ENCODE measurements around the gene TIAM2.
"Not testable (repeated sequence)": the region's sequence is repeated elsewhere in the genome, so short reads cannot be mapped to it uniquely, and the experiment has no call there.

TIAM2 gene

DNA sequence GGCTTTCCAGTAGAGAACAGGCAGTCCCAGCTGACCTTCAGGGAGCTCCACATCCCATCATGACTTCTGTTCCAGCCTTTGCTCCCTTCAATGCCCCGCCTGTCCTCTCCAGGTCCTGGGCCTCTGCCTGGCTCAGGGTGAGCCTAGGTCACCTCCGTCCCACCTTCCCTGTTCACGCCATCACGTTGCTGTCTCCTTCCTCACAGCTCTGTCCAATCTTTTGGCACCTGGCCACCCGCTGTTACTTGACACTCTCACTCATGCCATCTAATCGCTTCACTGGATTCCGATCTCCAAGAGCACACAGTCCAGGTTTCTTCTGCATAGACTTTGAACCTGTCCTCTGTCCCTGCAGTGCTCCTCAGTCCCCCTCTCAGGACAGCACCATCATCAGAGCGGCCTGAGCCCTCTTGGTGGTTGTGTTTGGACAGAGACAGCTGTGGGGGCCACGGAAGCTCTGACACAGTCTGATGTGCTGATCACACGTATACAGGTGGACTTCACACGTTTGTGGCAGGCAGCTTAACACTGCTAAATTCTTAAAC is 34.7 kb upstream of the TIAM2 start:
- no peak for DNase-seq (ENCODE audit: low read depth in 1 of 2, low spot score in 1 of 2)
- Histone ChIP-seq H3K27me3 (ENCODE audit: insufficient read depth, poor library complexity, severe bottlenecking) (no peaks in the 10 kb centered on the region), H3K27ac (replicated peaks) (no peak overlapping the region), H3K4me3 (replicated peaks; ENCODE audit: insufficient read depth, low read length) (no peak overlapping the region)
- TF ChIP-seq SPI1 (IDR thresholded peaks at IDR 0.05; ENCODE audit: borderline replicate concordance, low read depth) (no peak), GABPA (IDR thresholded peaks at IDR 0.05; ENCODE audit: low read depth) (no peak), POLR2AphosphoS5 (IDR thresholded peaks at IDR 0.05; ENCODE audit: low read depth) (no peak)
- TF ChIP-seq, protein P1, sequence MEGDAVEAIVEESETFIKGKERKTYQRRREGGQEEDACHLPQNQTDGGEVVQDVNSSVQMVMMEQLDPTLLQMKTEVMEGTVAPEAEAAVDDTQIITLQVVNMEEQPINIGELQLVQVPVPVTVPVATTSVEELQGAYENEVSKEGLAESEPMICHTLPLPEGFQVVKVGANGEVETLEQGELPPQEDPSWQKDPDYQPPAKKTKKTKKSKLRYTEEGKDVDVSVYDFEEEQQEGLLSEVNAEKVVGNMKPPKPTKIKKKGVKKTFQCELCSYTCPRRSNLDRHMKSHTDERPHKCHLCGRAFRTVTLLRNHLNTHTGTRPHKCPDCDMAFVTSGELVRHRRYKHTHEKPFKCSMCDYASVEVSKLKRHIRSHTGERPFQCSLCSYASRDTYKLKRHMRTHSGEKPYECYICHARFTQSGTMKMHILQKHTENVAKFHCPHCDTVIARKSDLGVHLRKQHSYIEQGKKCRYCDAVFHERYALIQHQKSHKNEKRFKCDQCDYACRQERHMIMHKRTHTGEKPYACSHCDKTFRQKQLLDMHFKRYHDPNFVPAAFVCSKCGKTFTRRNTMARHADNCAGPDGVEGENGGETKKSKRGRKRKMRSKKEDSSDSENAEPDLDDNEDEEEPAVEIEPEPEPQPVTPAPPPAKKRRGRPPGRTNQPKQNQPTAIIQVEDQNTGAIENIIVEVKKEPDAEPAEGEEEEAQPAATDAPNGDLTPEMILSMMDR (IDR thresholded peaks at IDR 0.05; ENCODE audit: insufficient read depth, low read length): no peak
- TF ChIP-seq, protein P2, sequence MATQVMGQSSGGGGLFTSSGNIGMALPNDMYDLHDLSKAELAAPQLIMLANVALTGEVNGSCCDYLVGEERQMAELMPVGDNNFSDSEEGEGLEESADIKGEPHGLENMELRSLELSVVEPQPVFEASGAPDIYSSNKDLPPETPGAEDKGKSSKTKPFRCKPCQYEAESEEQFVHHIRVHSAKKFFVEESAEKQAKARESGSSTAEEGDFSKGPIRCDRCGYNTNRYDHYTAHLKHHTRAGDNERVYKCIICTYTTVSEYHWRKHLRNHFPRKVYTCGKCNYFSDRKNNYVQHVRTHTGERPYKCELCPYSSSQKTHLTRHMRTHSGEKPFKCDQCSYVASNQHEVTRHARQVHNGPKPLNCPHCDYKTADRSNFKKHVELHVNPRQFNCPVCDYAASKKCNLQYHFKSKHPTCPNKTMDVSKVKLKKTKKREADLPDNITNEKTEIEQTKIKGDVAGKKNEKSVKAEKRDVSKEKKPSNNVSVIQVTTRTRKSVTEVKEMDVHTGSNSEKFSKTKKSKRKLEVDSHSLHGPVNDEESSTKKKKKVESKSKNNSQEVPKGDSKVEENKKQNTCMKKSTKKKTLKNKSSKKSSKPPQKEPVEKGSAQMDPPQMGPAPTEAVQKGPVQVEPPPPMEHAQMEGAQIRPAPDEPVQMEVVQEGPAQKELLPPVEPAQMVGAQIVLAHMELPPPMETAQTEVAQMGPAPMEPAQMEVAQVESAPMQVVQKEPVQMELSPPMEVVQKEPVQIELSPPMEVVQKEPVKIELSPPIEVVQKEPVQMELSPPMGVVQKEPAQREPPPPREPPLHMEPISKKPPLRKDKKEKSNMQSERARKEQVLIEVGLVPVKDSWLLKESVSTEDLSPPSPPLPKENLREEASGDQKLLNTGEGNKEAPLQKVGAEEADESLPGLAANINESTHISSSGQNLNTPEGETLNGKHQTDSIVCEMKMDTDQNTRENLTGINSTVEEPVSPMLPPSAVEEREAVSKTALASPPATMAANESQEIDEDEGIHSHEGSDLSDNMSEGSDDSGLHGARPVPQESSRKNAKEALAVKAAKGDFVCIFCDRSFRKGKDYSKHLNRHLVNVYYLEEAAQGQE (IDR thresholded peaks at IDR 0.05; ENCODE audit: insufficient replicate concordance, low read depth): no peak

DNA sequence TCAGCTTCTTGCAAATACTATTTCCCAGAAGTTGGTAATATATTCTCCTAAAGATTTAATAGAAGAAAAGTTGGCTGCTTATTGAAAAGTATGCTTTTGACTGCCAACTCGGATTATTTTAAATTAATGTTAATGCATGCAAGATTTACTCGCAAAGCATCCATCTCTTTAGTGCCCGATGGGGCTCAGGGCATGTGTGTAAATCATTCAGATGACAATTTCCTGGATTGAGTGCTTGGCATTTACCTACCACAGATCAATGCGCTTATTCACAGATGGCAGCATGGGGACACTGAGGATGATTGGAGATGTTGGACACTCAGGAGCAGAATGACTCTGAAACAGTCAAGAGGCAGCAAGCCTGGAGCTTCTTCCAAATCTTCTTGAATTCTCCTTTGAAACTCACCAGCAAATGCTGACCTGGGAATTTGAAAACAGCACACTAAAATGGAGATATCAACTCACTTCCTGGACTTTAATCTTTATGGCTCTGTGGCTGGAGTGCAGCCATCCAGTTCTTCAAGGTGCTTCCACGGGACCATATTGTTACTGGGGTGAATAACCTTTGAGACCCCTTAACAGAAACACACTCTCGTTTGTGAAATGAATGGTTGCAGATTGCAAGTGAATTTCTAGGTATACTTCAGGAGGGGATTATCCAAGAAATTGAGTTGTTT is 34.1 kb upstream of the TIAM2 start:
- DNase-seq (ENCODE audit: low read depth in 1 of 2, low spot score in 1 of 2): no peak
- no peaks in the 10 kb centered on the region for H3K27me3 ChIP-seq (ENCODE audit: insufficient read depth, poor library complexity, severe bottlenecking)
- no peak overlapping the region for H3K4me3 ChIP-seq (replicated peaks; ENCODE audit: insufficient read depth, low read length)
- H3K27ac ChIP-seq (replicated peaks): no peak overlapping the region
- TF ChIP-seq, protein P2 (IDR thresholded peaks at IDR 0.05; ENCODE audit: insufficient replicate concordance, low read depth): no peak
- TF ChIP-seq GABPA (IDR thresholded peaks at IDR 0.05; ENCODE audit: low read depth) (no peak), POLR2AphosphoS5 (IDR thresholded peaks at IDR 0.05; ENCODE audit: low read depth) (no peak), SPI1 (IDR thresholded peaks at IDR 0.05; ENCODE audit: borderline replicate concordance, low read depth) (no peak)
- TF ChIP-seq, protein P1 (IDR thresholded peaks at IDR 0.05; ENCODE audit: insufficient read depth, low read length): no peak

DNA sequence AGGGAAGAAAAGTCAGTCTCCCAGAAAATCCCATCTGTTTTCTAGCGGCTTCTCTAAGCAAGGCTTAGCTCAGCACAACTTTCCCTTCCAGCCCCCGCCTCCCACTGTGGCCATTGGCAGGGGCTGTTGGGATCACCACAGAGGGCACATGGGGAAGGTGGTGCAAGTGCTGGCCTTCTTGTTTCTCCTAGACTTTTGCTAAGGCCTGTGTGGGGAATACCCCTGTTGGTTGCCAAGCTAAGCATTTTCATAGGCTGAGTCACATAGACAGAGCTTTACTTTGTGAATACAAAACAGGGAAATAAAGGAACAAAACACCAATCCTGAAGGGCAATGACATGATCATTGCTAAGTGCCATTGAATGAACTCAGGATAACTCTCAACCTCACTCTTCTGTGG is 32.4 kb upstream of the TIAM2 start:
- DNase-seq (ENCODE audit: low read depth in 1 of 2, low spot score in 1 of 2): no peak
- TF ChIP-seq, protein P1 (IDR thresholded peaks at IDR 0.05; ENCODE audit: insufficient read depth, low read length): no peak
- TF ChIP-seq, protein P2 (IDR thresholded peaks at IDR 0.05; ENCODE audit: insufficient replicate concordance, low read depth): no peak
- TF ChIP-seq SPI1 (IDR thresholded peaks at IDR 0.05; ENCODE audit: borderline replicate concordance, low read depth) (no peak), POLR2AphosphoS5 (IDR thresholded peaks at IDR 0.05; ENCODE audit: low read depth) (no peak), GABPA (IDR thresholded peaks at IDR 0.05; ENCODE audit: low read depth) (no peak)
- Histone ChIP-seq H3K27ac (replicated peaks) (no peak overlapping the region), H3K27me3 (ENCODE audit: insufficient read depth, poor library complexity, severe bottlenecking) (no peaks in the 10 kb centered on the region), H3K4me3 (replicated peaks; ENCODE audit: insufficient read depth, low read length) (no peak overlapping the region)

DNA sequence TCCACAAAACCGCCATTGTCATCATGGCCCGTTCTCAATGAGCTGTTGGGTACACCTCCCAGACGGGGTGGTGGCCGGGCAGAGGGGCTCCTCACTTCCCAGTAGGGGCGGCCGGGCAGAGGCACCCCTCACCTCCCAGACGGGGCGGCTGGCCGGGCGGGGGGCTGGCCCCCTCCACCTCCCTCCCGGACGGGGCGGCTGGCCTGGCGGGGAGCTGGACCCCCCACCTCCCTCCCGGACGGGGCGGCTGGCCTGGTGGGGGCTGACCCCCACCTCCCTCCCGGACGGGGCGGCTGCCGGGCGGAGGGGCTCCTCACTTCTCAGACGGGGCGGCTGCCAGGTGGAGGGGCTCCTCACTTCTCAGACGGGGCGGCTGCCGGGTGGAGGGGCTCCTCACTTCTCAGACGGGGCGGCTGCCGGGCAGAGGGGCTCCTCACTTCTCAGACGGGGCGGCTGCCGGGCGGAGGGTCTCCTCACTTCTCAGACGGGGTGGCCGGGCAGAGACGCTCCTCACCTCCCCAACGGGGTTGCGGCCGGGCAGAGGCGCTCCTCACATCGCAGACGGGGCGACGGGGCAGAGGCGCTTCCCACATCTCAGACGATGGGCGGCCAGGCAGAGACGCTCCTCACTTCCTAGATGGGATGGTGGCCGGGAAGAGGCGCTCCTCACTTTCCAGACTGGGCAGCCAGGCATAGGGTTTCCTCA is 28.9 kb upstream of the TIAM2 start:
- not testable (repeated sequence) for DNase-seq (ENCODE audit: low read depth in 1 of 2, low spot score in 1 of 2); H3K27ac ChIP-seq (replicated peaks); H3K4me3 ChIP-seq (replicated peaks; ENCODE audit: insufficient read depth, low read length); H3K27me3 ChIP-seq (ENCODE audit: insufficient read depth, poor library complexity, severe bottlenecking)
